ENCODE measurements around the gene ITGB1. TPM values are rescaled to one million over a fixed set of nuclear protein-coding genes. Genes with fewer than 3 reads are reported as not detected.

Gene ITGB1
- total and polyA plus RNA-seq, 12 donors = 93.3 to 803 (median 331) TPM

DNA sequence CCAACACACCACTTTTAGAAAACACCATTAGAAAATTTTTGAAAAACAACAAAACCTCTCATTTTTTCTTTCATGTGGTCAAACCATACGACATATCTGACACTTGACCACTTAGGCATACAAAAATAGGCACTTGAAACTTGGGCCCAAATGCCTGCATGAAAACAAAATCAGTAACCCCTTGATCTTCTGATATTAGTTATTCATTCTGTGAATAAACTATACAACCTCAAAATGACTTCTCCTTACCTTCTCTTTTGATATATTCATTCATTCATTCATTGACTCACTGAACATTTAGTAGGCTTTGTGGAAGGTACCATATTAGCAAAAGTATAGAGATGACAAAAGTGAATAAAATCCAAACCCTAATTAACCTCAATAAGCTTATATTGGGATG lies 26.4 kb downstream of the ITGB1 start:
- H3K9me3 ChIP-seq (replicated peaks in 1 of 3) = no peaks in the 10 kb centered on the region
- H3K4me1 ChIP-seq (replicated peaks in 1 of 2) = peaks cover 0 to 16% of the 10 kb centered on the region in 2 donors
- intact Hi-C loops (cut with DNase I) = no loop called here
- 74 to 83% (median 82%) methylated on average over 1 of the region's 1 CpG for WGBS, 4 donors
- TF ChIP-seq, protein P1, sequence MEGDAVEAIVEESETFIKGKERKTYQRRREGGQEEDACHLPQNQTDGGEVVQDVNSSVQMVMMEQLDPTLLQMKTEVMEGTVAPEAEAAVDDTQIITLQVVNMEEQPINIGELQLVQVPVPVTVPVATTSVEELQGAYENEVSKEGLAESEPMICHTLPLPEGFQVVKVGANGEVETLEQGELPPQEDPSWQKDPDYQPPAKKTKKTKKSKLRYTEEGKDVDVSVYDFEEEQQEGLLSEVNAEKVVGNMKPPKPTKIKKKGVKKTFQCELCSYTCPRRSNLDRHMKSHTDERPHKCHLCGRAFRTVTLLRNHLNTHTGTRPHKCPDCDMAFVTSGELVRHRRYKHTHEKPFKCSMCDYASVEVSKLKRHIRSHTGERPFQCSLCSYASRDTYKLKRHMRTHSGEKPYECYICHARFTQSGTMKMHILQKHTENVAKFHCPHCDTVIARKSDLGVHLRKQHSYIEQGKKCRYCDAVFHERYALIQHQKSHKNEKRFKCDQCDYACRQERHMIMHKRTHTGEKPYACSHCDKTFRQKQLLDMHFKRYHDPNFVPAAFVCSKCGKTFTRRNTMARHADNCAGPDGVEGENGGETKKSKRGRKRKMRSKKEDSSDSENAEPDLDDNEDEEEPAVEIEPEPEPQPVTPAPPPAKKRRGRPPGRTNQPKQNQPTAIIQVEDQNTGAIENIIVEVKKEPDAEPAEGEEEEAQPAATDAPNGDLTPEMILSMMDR (IDR thresholded peaks at IDR 0.05) = no peak
- no peak for TF ChIP-seq POLR2A (IDR thresholded peaks at IDR 0.05)
- no peaks in the 10 kb centered on the region for H3K27me3 ChIP-seq
- no peak overlapping the region for H3K27ac ChIP-seq
- H3K4me3 ChIP-seq = no peak overlapping the region
- no peak for DNase-seq
- H3K36me3 ChIP-seq (replicated peaks in 1 of 2) = peaks cover 0 to 45% of the 10 kb centered on the region in 2 donors

DNA sequence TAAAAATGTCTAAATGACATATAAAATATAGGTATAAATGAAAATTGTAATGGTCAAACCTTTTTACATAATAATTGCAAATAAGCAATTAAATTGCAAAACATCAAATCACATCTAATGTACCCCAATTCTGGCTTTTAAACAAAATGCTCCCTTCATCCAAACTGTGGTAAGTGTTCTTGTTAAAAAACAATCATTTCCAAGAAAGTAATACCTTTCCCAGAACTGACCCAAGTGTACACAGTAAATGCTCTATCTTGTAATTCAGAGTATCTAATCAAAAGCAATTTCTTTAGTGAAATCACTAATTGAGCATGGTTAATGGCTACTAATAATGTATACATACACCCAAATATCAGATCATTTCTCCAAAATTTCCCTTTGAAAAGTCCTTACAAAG lies 28.0 kb downstream of the ITGB1 start:
- TF ChIP-seq, protein P1 (IDR thresholded peaks at IDR 0.05) = no peak
- no peak for TF ChIP-seq POLR2A (IDR thresholded peaks at IDR 0.05)
- Histone ChIP-seq H3K36me3 (replicated peaks in 1 of 2) (peaks cover 0 to 59% of the 10 kb centered on the region in 2 donors), H3K4me3 (no peak overlapping the region), H3K27me3 (no peaks in the 10 kb centered on the region), H3K9me3 (replicated peaks in 1 of 3) (no peaks in the 10 kb centered on the region), H3K4me1 (replicated peaks in 1 of 2) (peaks cover 0 to 16% of the 10 kb centered on the region in 2 donors), H3K27ac (no peak overlapping the region)
- no peak for DNase-seq
- intact Hi-C loops (cut with DNase I) = no loop called here

DNA sequence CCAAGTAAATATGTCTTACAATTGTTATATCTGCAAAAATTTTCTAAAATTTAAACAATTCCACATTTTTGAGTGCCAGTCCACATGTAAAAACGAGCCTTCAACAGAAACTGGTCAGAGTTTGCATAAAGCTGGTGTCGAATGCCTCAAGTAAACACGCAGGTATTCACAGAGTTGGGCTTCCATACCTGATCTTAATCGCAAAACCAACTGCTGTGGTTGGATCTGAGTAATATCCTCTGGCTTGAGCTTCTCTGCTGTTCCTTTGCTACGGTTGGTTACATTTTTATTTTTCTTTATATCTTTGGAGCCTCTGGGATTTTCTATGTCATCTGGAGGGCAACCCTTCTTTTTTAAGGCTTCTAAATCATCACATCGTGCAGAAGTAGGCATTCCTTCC lies 28.4 kb downstream of the ITGB1 start:
- 70 to 77% (median 71%) methylated on average over 6 of the region's 6 CpGs for WGBS, 4 donors
- Histone ChIP-seq H3K36me3 (replicated peaks in 1 of 2) (peaks cover 0 to 55% of the 10 kb centered on the region in 2 donors), H3K27ac (no peak overlapping the region), H3K27me3 (no peaks in the 10 kb centered on the region), H3K4me1 (replicated peaks in 1 of 2) (peaks cover 0 to 16% of the 10 kb centered on the region in 2 donors), H3K9me3 (replicated peaks in 1 of 3) (no peaks in the 10 kb centered on the region), H3K4me3 (no peak overlapping the region)
- no peak for DNase-seq
- intact Hi-C loops (cut with DNase I) = no loop called here
- no peak for TF ChIP-seq POLR2A (IDR thresholded peaks at IDR 0.05)
- TF ChIP-seq, protein P1 (IDR thresholded peaks at IDR 0.05) = no peak

DNA sequence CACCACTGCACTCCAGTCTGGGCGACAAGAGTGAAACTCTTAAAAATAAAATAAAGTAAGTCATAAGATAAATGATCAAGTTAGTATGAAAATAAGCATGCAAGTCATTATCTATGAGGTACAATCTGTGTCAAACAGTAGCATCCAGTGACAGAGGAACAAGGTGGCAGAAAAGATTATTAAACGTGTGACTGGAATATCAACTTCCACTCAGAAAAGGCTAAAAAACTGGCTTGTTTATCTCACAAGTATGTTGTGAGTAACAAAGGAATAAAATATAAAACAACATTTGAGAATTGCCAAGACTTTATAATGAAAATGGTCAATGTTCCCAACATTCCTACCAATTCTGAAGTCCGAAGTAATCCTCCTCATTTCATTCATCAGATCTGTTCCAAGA lies 30.3 kb downstream of the ITGB1 start:
- 95 to 99% (median 97%) methylated on average over 3 of the region's 3 CpGs for WGBS, 4 donors
- no peak overlapping the region for H3K27ac ChIP-seq
- H3K36me3 ChIP-seq (replicated peaks in 1 of 2) = peaks cover 0 to 49% of the 10 kb centered on the region in 2 donors
- H3K9me3 ChIP-seq (replicated peaks in 1 of 3) = no peaks in the 10 kb centered on the region
- H3K4me3 ChIP-seq = no peak overlapping the region
- peaks cover 0 to 16% of the 10 kb centered on the region in 2 donors for H3K4me1 ChIP-seq (replicated peaks in 1 of 2)
- no peak for DNase-seq
- H3K27me3 ChIP-seq = no peaks in the 10 kb centered on the region
- TF ChIP-seq, protein P1 (IDR thresholded peaks at IDR 0.05) = no peak
- intact Hi-C loops (cut with DNase I) = no loop called here
